NB4 (cell line): ENCODE measurements around the gene DNAAF8.

Experiments used
- CTCF ChIP-seq: IDR thresholded peaks from one replicate; pipeline ENCODE4 v1.5.1; 2012; ENCODE audit warnings: low read depth, low read length
- MAX ChIP-seq: IDR thresholded peaks from 2 replicates; pipeline ENCODE4 v1.6.1; 2011; ENCODE audit warnings: low read depth, low read length
- POLR2A ChIP-seq: IDR thresholded peaks from 2 replicates; pipeline ENCODE4 v1.6.1; 2011; ENCODE audit warnings: mild to moderate bottlenecking; ENCODE audit not compliant: insufficient read length; ENCODE audit errors: extremely low read depth

- no peak for TF ChIP-seq CTCF
- TF ChIP-seq POLR2A = no peak
- TF ChIP-seq MAX = no peak
Observed at GRCh38 chr16:4689091-4689671, 45.2 kb upstream of the DNAAF8 start.
